Keratinocyte (primary cell): ENCODE results near the gene PLAAT4. TPM values are rescaled to one million over a fixed set of nuclear protein-coding genes. Genes with fewer than 3 reads are reported as not detected.

Source experiments
- DNase-seq: peaks from one replicate; pipeline ENCODE4 v3.0.0-alpha.2; 2011; ENCODE audit warnings: low read depth, missing footprints, low spot score
- FAIRE-seq: peaks from 2 replicates; lab custom pipeline; 2011; peaks lifted over from hg19 to GRCh38; lab: Jason Lieb, UNC
- H2AFZ ChIP-seq: 2 replicates; pipeline ENCODE4 v1.6.0; 2012; ENCODE audit warnings: low read length, control low read depth, inconsistent platforms; ENCODE audit not compliant: control insufficient read depth
- H3K27ac ChIP-seq: 2 replicates; pipeline ENCODE4 v1.5.1; 2011; ENCODE audit warnings: low read length; ENCODE audit not compliant: control insufficient read depth, insufficient read depth
- H3K27me3 ChIP-seq: 3 replicates; pipeline ENCODE4 v1.6.0; 2011; ENCODE audit warnings: low read length; ENCODE audit not compliant: control insufficient read depth, insufficient read depth; ENCODE audit errors: extremely low read depth
- H3K36me3 ChIP-seq, 2 experiments: 2 replicates in 1 of 2; 3 replicates in 1 of 2; pipeline ENCODE4 v1.5.1; 2011; ENCODE audit warnings: low read length in 2 of 2, mild to moderate bottlenecking in 1 of 2; ENCODE audit not compliant: control insufficient read depth in 2 of 2, insufficient read depth in 2 of 2; ENCODE audit errors: extremely low read depth in 1 of 2
- H3K4me1 ChIP-seq: 3 replicates; pipeline ENCODE4 v1.5.1; 2011; ENCODE audit warnings: low read length; ENCODE audit not compliant: control insufficient read depth, insufficient read depth; ENCODE audit errors: extremely low read depth
- H3K4me2 ChIP-seq: 3 replicates; pipeline ENCODE4 v1.6.0; 2011; ENCODE audit warnings: low read depth, low read length; ENCODE audit not compliant: control insufficient read depth, insufficient read depth; ENCODE audit errors: extremely low read depth
- H3K4me3 ChIP-seq, 3 experiments: fragments of 200-600 bp in 1 of 3; sonication (generic) in 1 of 3; 2 replicates in 2 of 3; 3 replicates in 1 of 3; pipeline ENCODE4 v1.5.1; 2011 to 2016; ENCODE audit warnings: low read length in 3 of 3, mild to moderate bottlenecking in 3 of 3, control low read depth in 2 of 3, inconsistent platforms in 1 of 3, low read depth in 1 of 3, mixed read lengths in 1 of 3, mixed run types in 1 of 3, moderate library complexity in 1 of 3; ENCODE audit not compliant: control insufficient read depth in 2 of 3, insufficient read depth in 2 of 3; ENCODE audit errors: extremely low read depth in 1 of 3
- H3K79me2 ChIP-seq: 2 replicates; pipeline ENCODE4 v1.6.0; 2012; ENCODE audit warnings: low read length; ENCODE audit not compliant: control insufficient read depth, insufficient read depth
- H3K9ac ChIP-seq: 3 replicates; pipeline ENCODE4 v1.6.0; 2011; ENCODE audit warnings: low read length; ENCODE audit not compliant: control insufficient read depth, insufficient read depth; ENCODE audit errors: extremely low read depth
- H3K9me1 ChIP-seq: 3 replicates; pipeline ENCODE4 v1.6.0; 2011; ENCODE audit warnings: low read length; ENCODE audit not compliant: control insufficient read depth, insufficient read depth; ENCODE audit errors: extremely low read depth
- H3K9me3 ChIP-seq: 2 replicates; pipeline ENCODE4 v1.5.1; 2012; ENCODE audit warnings: low read depth, low read length; ENCODE audit not compliant: control insufficient read depth
- H4K20me1 ChIP-seq: 3 replicates; pipeline ENCODE4 v1.6.0; 2011; ENCODE audit warnings: low read length; ENCODE audit not compliant: control insufficient read depth, insufficient read depth; ENCODE audit errors: extremely low read depth
- CTCF ChIP-seq, 3 experiments: IDR thresholded peaks in 1 of 3; conservative IDR thresholded peaks in 1 of 3; optimal IDR thresholded peaks in 1 of 3; 2 replicates in 2 of 3; 3 replicates in 1 of 3; pipeline versions ENCODE3 to v1.5.1; 2011; ENCODE audit warnings: low read length in 3 of 3, mild to moderate bottlenecking in 3 of 3, moderate library complexity in 2 of 3, control low read depth in 1 of 3, inconsistent platforms in 1 of 3; ENCODE audit not compliant: insufficient read depth in 2 of 3; ENCODE audit errors: extremely low read depth in 1 of 3
- EZH2 ChIP-seq: IDR thresholded peaks from one replicate; pipeline ENCODE4 v1.6.1; 2012; ENCODE audit warnings: inconsistent platforms, mild to moderate bottlenecking, low read length, moderate library complexity
- dilution Hi-C: fragments of 300-500 bp; cut with MboI; formaldehyde crosslinking; loops from one replicate; pipeline ENCODE4 v1.7.0; 2020; ENCODE audit warnings: low sequenced_read_pairs; ENCODE audit not compliant: extremely low pct_ligation_motif_present
- polyA plus RNA-seq, 5 experiments: library from polyadenylated mRNA; depleted of rRNA in 3 of 5; stranded (reverse) in 3 of 5; stranded (forward) in 1 of 5; unstranded in 1 of 5; fragments of >200 nt; gene quantifications; 1 replicate in 1 of 5; 2 replicates in 3 of 5; 3 replicates in 1 of 5; pipeline versions ENCODE4 v1.2.1 to v1.2.3, GENCODE V29; 2011 to 2012; ENCODE audit warnings: missing spikeins in 2 of 5, low read depth in 1 of 5, low replicate concordance in 1 of 5

The PLAAT4 gene
- polyA plus RNA-seq, 1 donor (not counting 4 experiments of a cell fraction or from before 2014, with no cell fraction given), result 2.0 TPM

DNA sequence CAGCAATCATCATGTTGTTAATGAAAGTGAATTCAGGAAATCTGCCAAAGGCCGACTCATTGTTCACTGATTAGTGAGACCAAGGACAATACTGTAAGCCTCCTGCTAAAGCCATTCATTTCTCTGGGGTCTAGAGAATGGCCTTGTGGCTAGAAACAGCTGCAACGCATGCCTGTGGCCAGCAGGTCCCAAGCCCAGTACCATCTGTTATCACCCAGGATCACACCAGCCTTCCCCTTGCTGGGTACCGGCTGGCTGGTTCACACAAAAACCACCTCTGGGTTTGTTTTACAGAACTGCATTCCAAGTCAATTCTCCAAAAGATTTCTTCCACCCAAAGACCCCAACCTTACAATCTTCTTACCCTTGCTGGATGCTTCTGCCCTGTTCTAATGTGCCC is 46.7 kb upstream of the PLAAT4 start:
- Histone ChIP-seq H3K9me1 (no peaks in the 10 kb centered on the region), H2AFZ (no peak overlapping the region), H4K20me1 (no peaks in the 10 kb centered on the region), H3K4me1 (peaks cover 5% of the 10 kb centered on the region), H3K9me3 (no peaks in the 10 kb centered on the region), H3K27ac (no peak overlapping the region), H3K79me2 (no peaks in the 10 kb centered on the region), H3K4me3 (no peak overlapping the region), H3K4me2 (no peak overlapping the region), H3K27me3 (peaks cover 33% of the 10 kb centered on the region), H3K9ac (no peak overlapping the region), H3K36me3 (no peaks in the 10 kb centered on the region)
- TF ChIP-seq EZH2, result no peak
- TF ChIP-seq CTCF (optimal IDR thresholded peaks at IDR 0.05 in 1 of 3, IDR thresholded peaks at IDR 0.05 in 1 of 3, conservative IDR thresholded peaks at IDR 0.05 in 1 of 3; ENCODE audit: extremely low read depth in 1 of 3, insufficient read depth in 2 of 3, low read length in 3 of 3), result no peak
- FAIRE-seq (no peak), DNase-seq (no peak)
- dilution Hi-C loops, result no loop called here

- TF ChIP-seq EZH2 (peak; percentile 76), CTCF (optimal IDR thresholded peaks at IDR 0.05 in 1 of 3, IDR thresholded peaks at IDR 0.05 in 1 of 3, conservative IDR thresholded peaks at IDR 0.05 in 1 of 3; ENCODE audit: extremely low read depth in 1 of 3, insufficient read depth in 2 of 3, low read length in 3 of 3) (no peak)
- peaks cover 5% of the 10 kb centered on the region for H3K4me1 ChIP-seq
- H3K4me2 ChIP-seq, result peak within 1 kb of the TSS; percentile 86
Measured at GRCh38 chr11:63490551-63491239, 45.9 kb upstream of the PLAAT4 start, which contains the start of gene PLAAT5. Gene PLAAT5 (minus strand): TSS chr11:63491167. CDS start chr11:63491034, 133 bp downstream.

More at GRCh38 chr11:63490551-63491239, 45.9 kb upstream of the PLAAT4 start, which contains the start of gene PLAAT5:
- Histone ChIP-seq H3K27me3 (peaks cover 39% of the 10 kb centered on the region), H3K4me3 (peak within 1 kb of the TSS; percentile 2 to 57 (median 40)), H3K9me3 (no peaks in the 10 kb centered on the region), H3K9ac (no peak within 1 kb of the TSS), H2AFZ (peak within 1 kb of the TSS; percentile 36), H3K27ac (no peak within 1 kb of the TSS), H3K9me1 (no peaks in the 10 kb centered on the region), H3K36me3 (no peaks in the 10 kb centered on the region), H4K20me1 (no peaks in the 10 kb centered on the region), H3K79me2 (no peaks in the 10 kb centered on the region)
- DNase-seq (no peak), FAIRE-seq (no peak)
- dilution Hi-C loops, result no loop called here
